Smooth muscle cell (in vitro differentiated cells): Measurements from ENCODE around the gene MPP7. TPM values are rescaled to one million over a fixed set of nuclear protein-coding genes. Genes with fewer than 3 reads are reported as not detected.

Experiments
- DNase-seq: peaks from one replicate; lab custom pipeline; 2025; ENCODE audit not compliant: unreplicated experiment; lab: John Stamatoyannopoulos, UW
- H2AFZ ChIP-seq: fragments of 200-600 bp; sonication (generic); 2 replicates; pipeline ENCODE4 v1.6.0; 2016; ENCODE audit warnings: antibody characterized with exemption, low read depth, mild to moderate bottlenecking
- H3F3A ChIP-seq: fragments of 200-600 bp; sonication (generic); 2 replicates; pipeline ENCODE4 v1.6.0; 2017; ENCODE audit warnings: antibody characterized with exemption, low read depth
- H3K27ac ChIP-seq: fragments of 200-600 bp; sonication (generic); 2 replicates; pipeline ENCODE4 v1.5.1; 2016; ENCODE audit warnings: low read depth, mild to moderate bottlenecking
- H3K27me3 ChIP-seq: fragments of 200-600 bp; sonication (generic); 2 replicates; pipeline ENCODE4 v1.6.1; 2016; ENCODE audit warnings: low read depth, mild to moderate bottlenecking
- H3K36me3 ChIP-seq: fragments of 200-600 bp; sonication (generic); 2 replicates; pipeline ENCODE4 v1.5.1; 2016; ENCODE audit warnings: low read depth
- H3K4me1 ChIP-seq: fragments of 200-600 bp; sonication (generic); 2 replicates; pipeline ENCODE4 v1.5.1; 2016; ENCODE audit warnings: low read depth
- H3K4me2 ChIP-seq: fragments of 200-600 bp; sonication (generic); 2 replicates; pipeline ENCODE4 v1.6.0; 2016; ENCODE audit warnings: mild to moderate bottlenecking
- H3K4me3 ChIP-seq: fragments of 200-600 bp; sonication (generic); 2 replicates; pipeline ENCODE4 v1.5.1; 2016; ENCODE audit warnings: mild to moderate bottlenecking
- H3K79me2 ChIP-seq: fragments of 200-600 bp; sonication (generic); 2 replicates; pipeline ENCODE4 v1.6.0; 2016; ENCODE audit warnings: low read depth, mild to moderate bottlenecking
- H3K9ac ChIP-seq: fragments of 200-600 bp; sonication (generic); 2 replicates; pipeline ENCODE4 v1.6.0; 2016; ENCODE audit warnings: low read depth
- H3K9me3 ChIP-seq: fragments of 200-600 bp; sonication (generic); replicated peaks from 2 replicates; pipeline ENCODE4 v1.5.1; 2016; ENCODE audit warnings: low read depth
- H4K20me1 ChIP-seq: fragments of 200-600 bp; sonication (generic); 2 replicates; pipeline ENCODE4 v1.6.0; 2016; ENCODE audit warnings: low read depth
- CTCF ChIP-seq: fragments of 200-600 bp; sonication (generic); IDR thresholded peaks from 2 replicates; pipeline ENCODE4 v1.5.1; 2017; ENCODE audit warnings: borderline replicate concordance, mild to moderate bottlenecking, antibody characterized with exemption; ENCODE audit not compliant: insufficient read depth, poor library complexity, severe bottlenecking
- WGBS: methylation state at CpG from one replicate; pipeline ENCODE4 v1.1.7; 2016; ENCODE audit warnings: low lambda C conversion rate; 5-methylcytosine and 5-hydroxymethylcytosine counted together
- polyA plus RNA-seq: library from polyadenylated mRNA; unstranded; fragments of >200 nt; fragmentation: Nextera tagmentation; extraction: Ambion mirVana; gene quantifications from 2 replicates; pipeline ENCODE4 v1.2.1, GENCODE V29; 2016
- total RNA-seq: library from RNA; depleted of rRNA; stranded (reverse); fragments of >200 nt; gene quantifications from 2 replicates; pipeline ENCODE4 v1.2.3, GENCODE V29; 2014

The MPP7 gene
- total and polyA plus RNA-seq, 2 experiments from 2014 or later, result 0.80 to 3.4 TPM

- Histone ChIP-seq H3K9ac (no peak overlapping the region), H3K27ac (peak overlapping the region; percentile 76), H3K36me3 (no peaks in the 10 kb centered on the region), H3K4me3 (no peak overlapping the region), H3K4me2 (peak overlapping the region; percentile 59), H3K9me3 (no peaks in the 10 kb centered on the region), H3F3A (no peaks in the 10 kb centered on the region), H3K4me1 (no peaks in the 10 kb centered on the region), H3K79me2 (no peaks in the 10 kb centered on the region), H4K20me1 (no peaks in the 10 kb centered on the region), H2AFZ (no peak overlapping the region), H3K27me3 (no peaks in the 10 kb centered on the region)
- no peak for DNase-seq
- TF ChIP-seq CTCF, result no peak
- 72% methylated on average over 9 of the region's 9 CpGs for WGBS
Observed at GRCh38 chr10:28269842-28270456, 32.9 kb downstream of the MPP7 start.

GRCh38 chr10:28266449-28267224, 36.2 kb downstream of the MPP7 start:
- WGBS, result 95% methylated on average over 3 of the region's 3 CpGs
- H3K36me3 ChIP-seq, result no peaks in the 10 kb centered on the region
- H3K4me2 ChIP-seq, result no peak overlapping the region
- no peak overlapping the region for H3K9ac ChIP-seq
- no peaks in the 10 kb centered on the region for H3K9me3 ChIP-seq
- no peaks in the 10 kb centered on the region for H3K79me2 ChIP-seq
- H3K4me3 ChIP-seq, result no peak overlapping the region
- no peak for TF ChIP-seq CTCF
- no peak overlapping the region for H2AFZ ChIP-seq
- no peaks in the 10 kb centered on the region for H3K27me3 ChIP-seq
- no peak for DNase-seq
- no peaks in the 10 kb centered on the region for H3F3A ChIP-seq
- H3K4me1 ChIP-seq, result no peaks in the 10 kb centered on the region
- H3K27ac ChIP-seq, result no peak overlapping the region
- no peaks in the 10 kb centered on the region for H4K20me1 ChIP-seq

- no peaks in the 10 kb centered on the region for H3K9me3 ChIP-seq
- no peak for TF ChIP-seq CTCF
Observed at GRCh38 chr10:28263136-28263857, 39.6 kb downstream of the MPP7 start.

More at GRCh38 chr10:28263136-28263857, 39.6 kb downstream of the MPP7 start:
- no peak overlapping the region for H3K27ac ChIP-seq
- no peak for DNase-seq
- no peak overlapping the region for H3K4me3 ChIP-seq
- no peaks in the 10 kb centered on the region for H3K79me2 ChIP-seq
- H3F3A ChIP-seq, result no peaks in the 10 kb centered on the region
- no peak overlapping the region for H2AFZ ChIP-seq
- H3K4me2 ChIP-seq, result no peak overlapping the region
- no peaks in the 10 kb centered on the region for H3K4me1 ChIP-seq
- H4K20me1 ChIP-seq, result no peaks in the 10 kb centered on the region
- H3K27me3 ChIP-seq, result no peaks in the 10 kb centered on the region
- H3K9ac ChIP-seq, result no peak overlapping the region
- no peaks in the 10 kb centered on the region for H3K36me3 ChIP-seq
- WGBS, result 79% methylated on average over 10 of the region's 10 CpGs
